ENCODE results near the gene ABLIM2.

GRCh38 chr4:8114456-8115202, 44.0 kb downstream of the ABLIM2 start:
- TF ChIP-seq POLR2AphosphoS5 (IDR thresholded peaks at IDR 0.05; ENCODE audit: low read depth) (no peak), REST (IDR thresholded peaks at IDR 0.05; ENCODE audit: insufficient replicate concordance, low read depth) (no peak), GABPA (IDR thresholded peaks at IDR 0.05; ENCODE audit: low read depth) (no peak)
- TF ChIP-seq, protein P1, sequence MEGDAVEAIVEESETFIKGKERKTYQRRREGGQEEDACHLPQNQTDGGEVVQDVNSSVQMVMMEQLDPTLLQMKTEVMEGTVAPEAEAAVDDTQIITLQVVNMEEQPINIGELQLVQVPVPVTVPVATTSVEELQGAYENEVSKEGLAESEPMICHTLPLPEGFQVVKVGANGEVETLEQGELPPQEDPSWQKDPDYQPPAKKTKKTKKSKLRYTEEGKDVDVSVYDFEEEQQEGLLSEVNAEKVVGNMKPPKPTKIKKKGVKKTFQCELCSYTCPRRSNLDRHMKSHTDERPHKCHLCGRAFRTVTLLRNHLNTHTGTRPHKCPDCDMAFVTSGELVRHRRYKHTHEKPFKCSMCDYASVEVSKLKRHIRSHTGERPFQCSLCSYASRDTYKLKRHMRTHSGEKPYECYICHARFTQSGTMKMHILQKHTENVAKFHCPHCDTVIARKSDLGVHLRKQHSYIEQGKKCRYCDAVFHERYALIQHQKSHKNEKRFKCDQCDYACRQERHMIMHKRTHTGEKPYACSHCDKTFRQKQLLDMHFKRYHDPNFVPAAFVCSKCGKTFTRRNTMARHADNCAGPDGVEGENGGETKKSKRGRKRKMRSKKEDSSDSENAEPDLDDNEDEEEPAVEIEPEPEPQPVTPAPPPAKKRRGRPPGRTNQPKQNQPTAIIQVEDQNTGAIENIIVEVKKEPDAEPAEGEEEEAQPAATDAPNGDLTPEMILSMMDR (IDR thresholded peaks at IDR 0.05; ENCODE audit: insufficient read depth, low read length): no peak
